GM12864 (cell line): ENCODE data around the gene BICC1.

Experiments
- DNase-seq: peaks from one replicate; pipeline ENCODE4 v3.0.0-alpha.2; 2011; ENCODE audit warnings: low read depth
- H3K4me3 ChIP-seq: 2 replicates; pipeline ENCODE4 v1.5.1; 2011; ENCODE audit warnings: mild to moderate bottlenecking, low read depth, low read length, control low read depth
- CTCF ChIP-seq: IDR thresholded peaks from 2 replicates; pipeline ENCODE4 v1.5.1; 2011; ENCODE audit warnings: low read depth, mild to moderate bottlenecking, moderate library complexity, low read length, control low read depth, inconsistent platforms; ENCODE audit errors: missing control alignments

Gene BICC1

GRCh38 chr10:58824396-58824795 lies 311.7 kb downstream of the BICC1 start:
- no peak for TF ChIP-seq CTCF
- no peak for DNase-seq

GRCh38 chr10:58826694-58827093 lies 314.0 kb downstream of the BICC1 start:
- TF ChIP-seq CTCF: no peak
- no peak overlapping the region for H3K4me3 ChIP-seq
- DNase-seq: no peak

More at GRCh38 chr10:58824396-58824795, 311.7 kb downstream of the BICC1 start:
- H3K4me3 ChIP-seq: no peak overlapping the region

DNA sequence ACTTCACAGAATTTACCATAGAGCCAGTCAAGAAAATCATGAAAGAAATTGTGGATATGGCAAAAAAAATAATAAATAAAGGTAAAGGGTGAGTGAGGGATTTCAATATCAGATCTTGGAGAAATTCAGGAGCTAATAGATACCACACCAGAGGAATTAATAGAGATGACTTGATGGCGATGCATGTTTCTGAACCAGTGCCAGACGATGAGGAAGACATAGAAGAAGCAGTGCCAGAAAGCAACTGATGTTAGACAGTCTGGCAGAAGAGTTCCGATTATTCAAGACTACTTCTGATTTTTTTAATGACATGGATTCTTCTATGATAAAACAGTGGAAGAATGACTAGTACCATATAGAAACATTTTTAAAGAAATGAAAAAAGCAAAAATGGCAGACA lies 314.7 kb downstream of the BICC1 start:
- no peak overlapping the region for H3K4me3 ChIP-seq
- TF ChIP-seq CTCF: no peak
- no peak for DNase-seq

DNA sequence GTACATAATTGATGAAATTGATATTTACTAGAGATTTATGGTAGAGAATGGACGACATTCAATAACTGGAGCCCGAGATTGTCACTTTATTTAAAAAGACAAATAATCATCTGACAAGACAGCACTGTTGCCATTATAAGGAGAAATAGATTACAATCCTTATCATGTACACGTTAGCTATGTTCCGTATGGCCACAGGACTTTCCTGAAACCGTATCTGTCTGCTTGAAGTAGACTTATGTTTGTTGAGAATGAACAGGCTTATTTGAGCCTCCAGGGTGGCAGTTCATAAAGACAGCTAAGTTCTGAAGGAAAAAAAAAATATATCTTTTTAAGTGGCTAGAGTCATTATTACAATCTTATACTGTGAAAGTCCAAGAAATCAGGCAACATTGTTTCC lies 317.2 kb downstream of the BICC1 start:
- no peak overlapping the region for H3K4me3 ChIP-seq
- no peak for TF ChIP-seq CTCF
- no peak for DNase-seq

DNA sequence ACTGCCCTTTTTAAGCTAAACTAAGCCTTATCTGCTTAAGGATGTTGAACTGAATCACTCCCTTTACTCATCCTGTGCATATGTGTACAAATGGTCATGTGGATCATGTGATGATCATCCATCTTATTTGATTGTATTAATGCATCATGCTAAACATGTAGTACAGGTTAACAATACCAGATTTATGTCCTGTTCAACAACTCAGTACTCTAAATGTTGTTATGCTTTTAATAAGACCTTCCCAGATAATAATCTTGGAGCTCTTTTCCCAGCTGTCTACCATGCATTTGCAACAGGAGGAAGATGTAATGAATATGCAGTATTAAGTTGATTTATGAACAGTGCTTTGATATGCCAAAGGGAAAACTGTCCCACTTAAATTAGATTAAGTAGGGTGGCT lies 318.0 kb downstream of the BICC1 start:
- no peak overlapping the region for H3K4me3 ChIP-seq
- no peak for TF ChIP-seq CTCF
- DNase-seq: no peak

GRCh38 chr10:58833771-58834561 lies 321.3 kb downstream of the BICC1 start:
- no peak for TF ChIP-seq CTCF
- H3K4me3 ChIP-seq: no peak overlapping the region
- DNase-seq: no peak

DNA sequence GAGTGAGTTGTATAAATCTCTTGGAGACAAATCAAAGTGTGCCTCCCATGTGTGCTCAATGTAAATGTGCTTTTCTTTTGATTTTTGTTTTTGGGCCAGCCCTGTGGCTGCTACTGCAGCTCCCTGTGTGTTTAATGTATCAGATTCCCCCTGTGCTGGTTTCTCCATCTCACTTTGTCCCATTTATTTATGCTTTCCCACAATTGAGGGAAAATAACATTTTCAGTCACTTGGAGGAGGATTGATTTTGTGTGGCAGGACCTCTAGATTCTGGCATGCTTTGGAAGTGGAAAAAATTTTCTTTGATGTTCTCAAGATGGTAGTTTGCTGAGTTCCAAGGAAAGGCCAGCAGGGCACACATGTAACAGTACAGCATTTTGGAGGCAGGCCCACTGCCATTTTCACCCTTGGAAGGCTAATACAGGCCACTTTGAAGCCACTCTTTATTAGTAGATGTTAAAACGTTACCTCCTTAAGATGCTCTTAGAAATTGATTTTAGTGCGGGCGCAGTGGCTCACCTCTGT lies 323.6 kb downstream of the BICC1 start:
- DNase-seq: no peak
- no peak for TF ChIP-seq CTCF
- H3K4me3 ChIP-seq: no peak overlapping the region
